ENCODE results near the gene P2RX7.

Gene P2RX7

GRCh38 chr12:121229826-121230537, 97.3 kb downstream of the P2RX7 start:
- DNase-seq (ENCODE audit: low read depth in 2 of 2): peak; percentile 15 to 36

- DNase-seq (ENCODE audit: low read depth in 2 of 2): no peak
These were observed 97.8 kb downstream of the P2RX7 start for GRCh38 chr12:121230538-121230907.

- no peak for DNase-seq (ENCODE audit: low read depth in 2 of 2)
These were observed 99.5 kb downstream of the P2RX7 start for GRCh38 chr12:121232163-121232562.

GRCh38 chr12:121232977-121233627, 100.4 kb downstream of the P2RX7 start:
- DNase-seq (ENCODE audit: low read depth in 2 of 2): no peak

DNA sequence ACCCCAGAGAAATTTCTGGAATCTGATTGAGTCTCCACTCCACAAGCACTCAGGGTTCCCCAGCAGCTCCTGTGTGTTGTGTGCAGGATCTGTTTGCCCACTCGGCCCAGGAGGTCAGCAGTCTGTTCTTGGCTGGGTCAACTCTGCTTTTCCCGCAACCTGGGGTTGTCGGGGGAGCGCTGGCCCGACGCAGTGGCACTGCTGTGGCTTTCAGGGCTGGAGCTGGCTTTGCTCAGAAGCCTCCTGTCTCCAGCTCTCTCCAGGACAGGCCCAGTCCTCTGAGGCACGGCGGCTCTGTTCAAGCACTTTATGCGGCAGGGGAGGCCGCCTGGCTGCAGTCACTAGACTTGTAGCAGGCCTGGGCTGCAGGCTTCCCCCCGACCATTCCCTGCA, 100.9 kb downstream of the P2RX7 start:
- DNase-seq (ENCODE audit: low read depth in 2 of 2): no peak

DNA sequence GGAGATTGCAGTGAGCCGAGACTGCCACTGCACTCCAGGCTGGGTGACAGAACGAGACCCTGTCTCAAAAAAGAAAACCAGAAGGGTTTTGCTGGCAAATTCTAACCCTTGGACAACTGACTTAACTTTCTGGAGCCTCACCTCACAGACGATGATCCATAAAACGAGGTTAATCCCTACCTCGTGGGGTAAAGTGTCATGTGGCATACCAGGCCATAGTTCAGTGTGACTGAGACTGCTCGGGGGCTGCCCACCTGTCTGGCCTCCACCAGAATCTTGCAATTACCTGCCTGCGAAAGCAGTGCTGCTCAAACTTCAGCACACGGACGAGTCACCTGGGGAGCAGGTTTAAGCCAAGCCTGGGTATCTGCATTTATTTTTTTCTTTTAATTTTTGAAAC, 104.1 kb downstream of the P2RX7 start:
- DNase-seq (ENCODE audit: low read depth in 2 of 2): no peak

- DNase-seq (ENCODE audit: low read depth in 2 of 2): no peak
These were observed 104.7 kb downstream of the P2RX7 start for GRCh38 chr12:121237415-121237814.

Data from stimulated activated CD8-positive, alpha-beta memory T cell treated with anti-CD3 and anti-CD28 coated beads, Interleukin-2, amount 100 ng/mL, for 1 hour (primary cell).